ENCODE results near the gene C4A. TPM values are rescaled to one million over a fixed set of nuclear protein-coding genes. Genes with fewer than 3 reads are reported as not detected.
"Not testable (repeated sequence)": the region's sequence is repeated elsewhere in the genome, so short reads cannot be mapped to it uniquely, and the experiment has no call there.

C4A gene
- total and polyA plus RNA-seq, 11 donors = 34.5 to 301 (median 79.8) TPM

- peak overlapping the region; percentile 77 to 98 (median 94) for H3K27ac ChIP-seq
- intact Hi-C loops (cut with DNase I) = loop anchor here in 1 of 10 donors (1.0 kb wide), 1 partner anchor 12 kb away; the partner anchor contains the start of gene SKIC2
- peak overlapping the region; percentile 56 to 87 (median 70) for H3K4me3 ChIP-seq
- TF ChIP-seq POLR2A (IDR thresholded peaks at IDR 0.05) = no peak
- no peak for TF ChIP-seq CTCF (IDR thresholded peaks at IDR 0.05)
- no peaks in the 10 kb centered on the region for H3K9me3 ChIP-seq
- H3K27me3 ChIP-seq = no peaks in the 10 kb centered on the region
- ATAC-seq = peak in 1 of 4 donors; percentile 0
- DNase-seq = peak in 1 of 5 donors; percentile 15
- peaks cover 0 to 33% (median 24%) of the 10 kb centered on the region in 12 donors for H3K4me1 ChIP-seq
- WGBS, 4 donors = 26 to 31% (median 28%) methylated on average over 26 to 29 of the region's 29 CpGs
- H3K36me3 ChIP-seq = peaks cover 0 to 52% (median 39%) of the 10 kb centered on the region in 9 donors
Measured at GRCh38 chr6:31971279-31971992, 10.4 kb upstream of the C4A start.

GRCh38 chr6:31971993-31972708, 9.7 kb upstream of the C4A start, which contains the start of gene DXO:
TSS of gene DXO (minus strand) at chr6:31972138. CDS start at chr6:31971675, 463 bp downstream.
- peak in 1 of 2 donors; percentile 60 for TF ChIP-seq POLR2A (IDR thresholded peaks at IDR 0.05)
- TF ChIP-seq CTCF (IDR thresholded peaks at IDR 0.05) = no peak
- peaks cover 0 to 33% (median 24%) of the 10 kb centered on the region in 12 donors for H3K4me1 ChIP-seq
- ATAC-seq (peak; percentile 94 to 96 (median 95)), DNase-seq (peak; percentile 96 to 98 (median 97))
- intact Hi-C loops (cut with DNase I) = loop anchor here in 3 of 10 donors (1.0 kb wide), 1 partner anchor 13 kb away; the partner anchor contains the start of gene SKIC2 (in 3 of the 3)
- H3K27ac ChIP-seq = peak within 1 kb of the TSS; percentile 77 to 98 (median 94)
- H3K36me3 ChIP-seq = peaks cover 0 to 47% (median 32%) of the 10 kb centered on the region in 9 donors
- 0% methylated on average over 28 to 62 of the region's 62 CpGs for WGBS, 4 donors
- no peaks in the 10 kb centered on the region for H3K27me3 ChIP-seq
- H3K9me3 ChIP-seq = no peaks in the 10 kb centered on the region
- peak within 1 kb of the TSS; percentile 56 to 87 (median 70) for H3K4me3 ChIP-seq

GRCh38 chr6:31972709-31973350, 9.0 kb upstream of the C4A start:
- ATAC-seq = peak in 1 of 4 donors; percentile 19
- no peaks in the 10 kb centered on the region for H3K27me3 ChIP-seq
- no peak for TF ChIP-seq CTCF (IDR thresholded peaks at IDR 0.05)
- no peak for TF ChIP-seq POLR2A (IDR thresholded peaks at IDR 0.05)
- 6 to 13% (median 8%) methylated on average over 11 to 19 of the region's 19 CpGs for WGBS, 4 donors
- intact Hi-C loops (cut with DNase I) = loop anchor here in 2 of 10 donors (1.0 kb wide), 1 partner anchor 14 kb away; the partner anchor contains the start of gene SKIC2 (in 2 of the 2)
- H3K36me3 ChIP-seq = peaks cover 0 to 40% (median 25%) of the 10 kb centered on the region in 9 donors
- no peaks in the 10 kb centered on the region for H3K9me3 ChIP-seq
- H3K4me3 ChIP-seq = peak overlapping the region; percentile 56 to 87 (median 70)
- peak overlapping the region; percentile 77 to 98 (median 94) for H3K27ac ChIP-seq
- H3K4me1 ChIP-seq = peaks cover 0 to 33% (median 24%) of the 10 kb centered on the region in 12 donors
- peak in 1 of 5 donors; percentile 29 for DNase-seq

- H3K9me3 ChIP-seq; H3K4me3 ChIP-seq; H3K27ac ChIP-seq; ATAC-seq; intact Hi-C loops (cut with DNase I); H3K27me3 ChIP-seq: not testable (repeated sequence)
- Histone ChIP-seq H3K36me3 (peaks cover 0 to 23% (median 18%) of the 10 kb centered on the region in 9 donors), H3K4me1 (peaks cover 0 to 23% (median 18%) of the 10 kb centered on the region in 12 donors)
- 89 to 97% (median 94%) methylated on average over 14 to 30 of the region's 30 CpGs for WGBS, 4 donors
- peak in 1 of 5 donors; percentile 21 for DNase-seq
Measured at GRCh38 chr6:31976065-31976464, 5.8 kb upstream of the C4A start.

All from heart left ventricle (tissue), 16 donors.